Measurements from ENCODE around the gene BTBD8. TPM values are rescaled to one million over a fixed set of nuclear protein-coding genes. Genes with fewer than 3 reads are reported as not detected.

Gene BTBD8
- total and polyA plus RNA-seq, 3 donors from 2014 or later, result 4.5 to 15.3 (median 14.6) TPM

- intact Hi-C loops (cut with DNase I; ENCODE audit: low total_unique reads), result no loop called here
- Histone ChIP-seq H3K27ac (no peak overlapping the region), H3K4me3 (no peak overlapping the region), H3K9me3 (no peaks in the 10 kb centered on the region), H3K36me3 (ENCODE audit: low read depth, missing control alignments) (no peaks in the 10 kb centered on the region), H3K27me3 (no peaks in the 10 kb centered on the region), H3K4me1 (no peaks in the 10 kb centered on the region)
- TF ChIP-seq CTCF (IDR thresholded peaks at IDR 0.05), result no peak
- no peak for TF ChIP-seq POLR2A (IDR thresholded peaks at IDR 0.05)
- DNase-seq, result no peak
- WGBS, 2 donors, result 91 to 94% methylated on average over 2 of the region's 2 CpGs
Observed at GRCh38 chr1:92038695-92039346, 41.3 kb upstream of the BTBD8 start.

DNA sequence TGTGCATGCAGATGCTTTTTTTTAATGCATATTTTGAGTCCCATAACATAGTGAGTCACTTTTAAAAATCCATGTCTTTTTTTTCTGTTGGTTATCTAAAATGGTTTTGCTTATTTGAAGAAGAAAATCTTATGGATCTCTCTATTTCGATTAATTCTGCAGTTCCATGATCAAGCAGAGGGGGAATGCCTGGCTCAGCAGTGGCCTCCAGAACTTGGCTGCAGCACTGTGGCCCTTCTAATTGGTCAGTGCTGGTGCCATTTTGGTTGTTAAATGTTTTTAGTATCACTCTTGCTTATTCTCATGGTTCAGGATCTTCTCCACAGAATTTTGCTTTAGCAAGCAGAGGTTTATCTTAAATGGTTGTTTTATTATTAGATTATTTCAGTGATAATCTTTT is 39.2 kb upstream of the BTBD8 start:
- Histone ChIP-seq H3K27ac (no peak overlapping the region), H3K9me3 (no peaks in the 10 kb centered on the region), H3K27me3 (no peaks in the 10 kb centered on the region), H3K4me3 (no peak overlapping the region), H3K36me3 (ENCODE audit: low read depth, missing control alignments) (no peaks in the 10 kb centered on the region), H3K4me1 (no peaks in the 10 kb centered on the region)
- DNase-seq, result no peak
- intact Hi-C loops (cut with DNase I; ENCODE audit: low total_unique reads), result no loop called here
- TF ChIP-seq CTCF (IDR thresholded peaks at IDR 0.05) (no peak), POLR2A (IDR thresholded peaks at IDR 0.05) (no peak)
- 77 to 97% methylated on average over 1 of the region's 1 CpG for WGBS, 2 donors

- no peak for TF ChIP-seq POLR2A (IDR thresholded peaks at IDR 0.05)
- TF ChIP-seq CTCF (IDR thresholded peaks at IDR 0.05), result no peak
- H3K4me1 ChIP-seq, result no peaks in the 10 kb centered on the region
- no peaks in the 10 kb centered on the region for H3K9me3 ChIP-seq
- no peak for DNase-seq
- 84 to 86% methylated on average over 5 of the region's 5 CpGs for WGBS, 2 donors
- H3K27ac ChIP-seq, result no peak overlapping the region
- H3K4me3 ChIP-seq, result no peak overlapping the region
- intact Hi-C loops (cut with DNase I; ENCODE audit: low total_unique reads), result no loop called here
- H3K36me3 ChIP-seq (ENCODE audit: low read depth, missing control alignments), result no peaks in the 10 kb centered on the region
- no peaks in the 10 kb centered on the region for H3K27me3 ChIP-seq
Observed at GRCh38 chr1:92043621-92044020, 36.5 kb upstream of the BTBD8 start.

GRCh38 chr1:92045766-92046495 is 34.2 kb upstream of the BTBD8 start:
- no peak for TF ChIP-seq POLR2A (IDR thresholded peaks at IDR 0.05)
- TF ChIP-seq CTCF (IDR thresholded peaks at IDR 0.05), result no peak
- no peaks in the 10 kb centered on the region for H3K9me3 ChIP-seq
- no peaks in the 10 kb centered on the region for H3K27me3 ChIP-seq
- DNase-seq, result no peak
- WGBS, 2 donors, result 76 to 90% methylated on average over 2 of the region's 2 CpGs
- no peak overlapping the region for H3K27ac ChIP-seq
- no peaks in the 10 kb centered on the region for H3K4me1 ChIP-seq
- intact Hi-C loops (cut with DNase I; ENCODE audit: low total_unique reads), result no loop called here
- no peaks in the 10 kb centered on the region for H3K36me3 ChIP-seq (ENCODE audit: low read depth, missing control alignments)
- no peak overlapping the region for H3K4me3 ChIP-seq

DNA sequence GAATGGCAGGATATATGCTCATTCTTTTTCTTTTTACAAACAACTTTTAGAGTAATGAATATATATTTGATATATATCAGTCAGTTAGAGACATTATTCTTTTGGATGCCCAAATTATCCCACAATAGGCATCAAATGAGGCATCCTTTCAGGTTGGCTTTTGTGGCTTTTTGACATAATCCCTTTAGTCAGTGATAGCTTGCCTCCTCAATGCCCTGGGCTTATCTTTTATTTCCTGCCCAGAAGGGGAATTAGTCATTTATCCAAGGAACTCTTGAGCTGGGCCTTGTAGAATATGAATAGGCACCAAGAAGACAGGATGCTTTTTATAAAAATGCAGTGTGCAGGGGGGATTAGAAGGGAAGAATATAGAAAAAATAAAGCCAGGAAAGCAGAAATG is 28.2 kb upstream of the BTBD8 start:
- H3K27ac ChIP-seq, result no peak overlapping the region
- intact Hi-C loops (cut with DNase I; ENCODE audit: low total_unique reads), result no loop called here
- H3K9me3 ChIP-seq, result no peaks in the 10 kb centered on the region
- no peaks in the 10 kb centered on the region for H3K27me3 ChIP-seq
- no peak overlapping the region for H3K4me3 ChIP-seq
- no peaks in the 10 kb centered on the region for H3K36me3 ChIP-seq (ENCODE audit: low read depth, missing control alignments)
- H3K4me1 ChIP-seq, result no peaks in the 10 kb centered on the region
- DNase-seq, result no peak
- TF ChIP-seq CTCF (IDR thresholded peaks at IDR 0.05), result no peak
- no peak for TF ChIP-seq POLR2A (IDR thresholded peaks at IDR 0.05)

All from testis (tissue), 3 donors.